ENCODE measurements around the gene STEAP1B.
A peak's percentile ranks its signal among the peaks of the same experiment; 100 is the strongest.
"Not testable (repeated sequence)": the region's sequence is repeated elsewhere in the genome, so short reads cannot be mapped to it uniquely, and the experiment has no call there.

The STEAP1B gene

GRCh38 chr7:22496296-22496888 is 3.6 kb downstream of the STEAP1B start:
- DNase-seq, result not testable (repeated sequence)

DNA sequence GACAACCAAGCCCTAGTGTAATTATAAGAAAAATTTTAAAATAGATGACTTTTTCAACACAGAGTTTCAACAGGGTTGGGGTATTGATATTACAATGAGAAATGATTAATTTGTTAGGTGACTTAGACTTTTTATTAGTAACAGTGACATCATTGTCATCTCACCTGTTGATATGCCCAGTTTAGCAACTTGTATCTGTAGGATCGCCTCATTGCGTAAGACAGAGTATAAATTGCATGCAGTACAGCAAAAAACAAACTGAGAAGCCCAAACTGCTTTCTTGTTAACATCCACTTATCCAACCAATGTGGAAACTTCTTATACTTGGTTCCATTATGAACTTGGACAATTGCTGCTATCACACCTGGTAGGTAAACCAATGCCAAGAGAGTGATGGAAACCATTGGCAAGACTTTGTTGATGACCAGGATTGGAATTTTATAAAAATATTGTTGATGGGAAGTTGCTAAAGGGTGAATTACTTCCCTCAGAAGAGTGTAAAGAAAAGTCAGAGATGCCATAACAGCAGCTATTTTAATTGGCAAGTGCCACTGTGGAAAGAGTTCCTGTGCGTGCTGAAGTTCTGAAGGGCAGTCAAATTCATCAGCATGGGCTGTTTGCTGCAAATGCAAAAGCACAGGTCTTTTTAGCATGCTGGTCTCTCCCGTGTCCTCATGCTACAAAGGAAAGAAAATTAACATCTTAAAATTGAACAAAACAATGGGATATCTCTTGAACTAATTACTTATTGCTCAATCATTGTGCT is 6.6 kb downstream of the STEAP1B start:
- DNase-seq, result not testable (repeated sequence)

DNA sequence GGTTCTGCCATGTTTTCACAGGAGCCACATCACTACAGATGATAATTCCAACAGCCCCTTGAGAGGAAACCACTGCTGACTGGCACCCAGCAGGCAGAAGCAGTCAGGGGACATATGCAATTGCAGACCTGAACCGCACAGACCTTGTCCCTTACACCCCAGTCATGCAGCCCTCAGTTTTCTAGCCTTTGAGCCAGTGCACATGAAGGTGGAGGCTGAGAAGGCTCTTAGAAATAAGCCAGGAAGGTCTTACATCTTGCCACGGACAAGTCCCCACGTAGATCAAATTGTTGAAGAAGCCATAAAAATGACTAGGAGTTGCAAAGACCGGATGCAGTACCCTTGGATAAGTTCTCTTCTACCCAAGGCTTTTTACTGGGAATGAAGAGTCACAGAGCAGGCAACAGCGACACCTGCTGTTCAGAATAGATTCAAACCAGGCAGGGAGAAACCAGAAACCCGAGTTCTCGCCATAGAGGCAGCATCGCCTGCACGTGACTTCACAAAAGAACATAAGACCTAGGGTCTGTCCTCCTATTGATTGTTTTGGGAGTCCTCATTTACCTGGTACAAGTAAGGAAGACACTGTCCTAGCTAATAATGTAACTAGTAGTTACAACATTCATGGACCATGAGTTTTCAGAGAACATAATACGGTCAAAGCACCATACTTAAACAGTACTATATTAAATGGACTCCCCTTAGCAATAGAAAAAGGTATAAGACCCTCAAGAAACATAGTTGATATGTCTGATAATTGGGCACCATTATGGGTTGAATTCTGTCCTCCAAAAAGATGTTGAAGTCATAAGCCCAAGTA is 11.1 kb downstream of the STEAP1B start:
- DNase-seq, result peak; percentile 64 to 81

DNA sequence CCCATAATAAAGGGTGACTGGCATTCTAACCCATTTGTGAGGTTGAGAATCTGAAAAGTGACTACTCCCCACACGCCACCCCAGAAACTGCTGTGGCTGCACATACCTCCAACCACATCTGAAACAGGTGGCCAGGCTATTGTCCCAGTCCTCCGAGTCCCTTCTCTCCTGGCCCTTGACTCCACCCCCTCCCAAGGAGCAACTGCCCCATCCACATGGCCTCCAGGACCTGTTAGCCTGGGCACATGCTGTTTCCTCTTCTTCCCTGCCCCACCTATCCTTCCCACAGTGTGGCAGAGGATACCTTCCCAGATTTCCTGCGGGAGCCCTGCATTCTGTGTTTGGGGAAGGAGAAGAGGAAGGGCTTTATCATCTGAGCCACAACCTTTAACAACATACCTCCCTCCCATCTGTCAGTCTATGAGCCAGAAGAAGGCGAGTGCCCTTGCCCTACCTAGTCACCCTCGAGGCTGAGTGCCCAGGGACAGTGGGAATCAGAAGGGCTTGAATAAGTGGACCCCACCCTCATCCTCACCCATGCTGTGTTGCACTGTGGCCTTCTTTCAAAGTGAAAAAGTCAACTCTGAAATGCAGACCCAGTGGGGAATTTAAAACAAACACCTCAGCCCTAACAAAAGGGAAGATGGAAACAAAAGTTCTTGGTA is 11.9 kb downstream of the STEAP1B start:
- no peak for DNase-seq

GRCh38 chr7:22486597-22486996 is 13.4 kb downstream of the STEAP1B start:
- no peak for DNase-seq

DNA sequence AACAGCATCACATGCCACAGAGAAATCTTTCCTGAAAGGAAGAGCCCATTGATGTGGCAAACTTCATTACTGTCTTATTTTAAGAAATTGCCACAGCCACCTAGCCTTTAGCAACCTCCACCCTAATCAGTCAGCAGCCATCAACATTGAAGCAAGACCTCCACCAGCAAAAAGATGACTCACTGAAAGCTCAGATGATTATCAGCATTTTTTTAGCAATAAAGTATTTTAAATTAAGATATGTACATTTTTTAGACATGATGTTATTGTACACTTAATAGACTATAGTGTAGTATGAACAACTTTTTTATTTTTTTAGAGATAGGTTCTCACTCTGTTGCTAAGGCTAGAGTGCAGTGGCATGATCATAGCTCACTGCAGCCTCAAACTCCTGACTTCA is 14.8 kb downstream of the STEAP1B start:
- no peak for DNase-seq

- DNase-seq, result peak in 1 of 2 experiments; percentile 14
Measured at GRCh38 chr7:22482503-22482902, 17.5 kb downstream of the STEAP1B start.

GRCh38 chr7:22481726-22482125 is 18.3 kb downstream of the STEAP1B start:
- DNase-seq, result no peak

GRCh38 chr7:22480523-22481075 is 19.4 kb downstream of the STEAP1B start:
- no peak for DNase-seq

DNA sequence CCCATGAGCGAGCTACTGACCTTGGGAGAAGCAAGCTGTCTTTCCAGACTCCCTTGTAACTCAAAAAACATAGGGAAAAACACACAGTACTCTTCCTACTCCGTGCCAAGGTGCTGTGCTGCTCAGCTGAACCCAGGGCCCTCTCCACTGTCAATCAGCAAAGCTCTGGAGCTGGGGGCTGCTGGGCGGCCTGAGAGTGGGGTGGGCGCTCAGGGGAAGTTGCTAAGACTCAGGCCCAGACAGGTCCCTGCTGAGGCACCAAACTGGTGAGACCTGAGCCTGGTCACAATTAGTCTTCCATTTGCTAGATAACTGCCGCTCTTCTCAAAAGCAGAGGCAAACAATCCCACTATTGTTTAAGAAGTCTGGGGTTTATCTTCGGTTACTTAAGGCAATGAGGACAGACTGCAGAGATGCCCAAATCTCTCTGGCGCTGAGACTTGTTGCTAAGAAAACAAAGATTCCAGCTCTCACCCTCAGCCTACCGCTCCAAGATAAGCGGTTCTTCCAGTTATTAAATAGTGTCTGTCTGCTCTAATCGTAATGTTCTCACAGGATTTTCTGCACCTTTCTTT is 22.0 kb downstream of the STEAP1B start:
- no peak for DNase-seq

DNA sequence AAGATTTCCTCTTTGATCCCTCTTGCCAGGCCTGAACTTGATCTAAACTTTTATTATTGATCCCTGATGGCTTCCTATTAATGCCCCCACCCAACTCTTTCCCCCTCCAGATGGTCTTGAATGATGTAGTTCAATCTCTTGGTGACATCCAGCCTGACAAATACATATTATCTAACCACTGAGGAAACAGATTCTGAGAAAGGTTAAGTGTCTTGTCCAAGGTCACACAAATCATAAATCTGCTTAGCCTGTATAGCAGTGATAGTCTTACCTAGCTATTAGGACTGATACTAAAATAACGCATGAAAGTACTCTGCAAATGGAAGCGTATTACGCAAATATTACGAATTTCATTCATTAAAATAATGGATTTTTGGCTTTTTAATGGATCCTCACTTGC is 22.7 kb downstream of the STEAP1B start:
- no peak for DNase-seq

GRCh38 chr7:22476824-22477223 is 23.2 kb downstream of the STEAP1B start:
- DNase-seq, result no peak

DNA sequence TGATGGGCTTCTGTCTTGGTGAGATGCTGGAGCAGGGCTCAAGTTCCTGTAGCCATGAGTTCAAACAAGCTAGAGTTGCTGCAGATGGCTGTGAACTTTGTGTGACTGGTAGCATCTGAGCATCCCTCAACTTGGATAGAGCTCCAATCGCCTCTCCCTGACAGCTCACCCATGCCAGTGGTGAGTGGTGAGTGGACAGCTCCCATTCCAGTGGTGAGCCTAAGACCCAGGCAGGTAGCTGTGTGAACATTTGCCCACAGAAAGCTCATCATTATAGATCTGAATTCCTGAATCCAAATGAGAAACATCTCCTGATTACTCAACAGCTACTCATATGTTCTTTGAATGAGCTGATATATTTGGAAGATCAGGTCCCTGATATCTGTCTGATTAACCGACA is 25.3 kb downstream of the STEAP1B start:
- DNase-seq, result no peak

GRCh38 chr7:22470981-22471380 is 29.0 kb downstream of the STEAP1B start:
- no peak for DNase-seq

GRCh38 chr7:22469371-22470143 is 30.4 kb downstream of the STEAP1B start:
- no peak for DNase-seq

DNA sequence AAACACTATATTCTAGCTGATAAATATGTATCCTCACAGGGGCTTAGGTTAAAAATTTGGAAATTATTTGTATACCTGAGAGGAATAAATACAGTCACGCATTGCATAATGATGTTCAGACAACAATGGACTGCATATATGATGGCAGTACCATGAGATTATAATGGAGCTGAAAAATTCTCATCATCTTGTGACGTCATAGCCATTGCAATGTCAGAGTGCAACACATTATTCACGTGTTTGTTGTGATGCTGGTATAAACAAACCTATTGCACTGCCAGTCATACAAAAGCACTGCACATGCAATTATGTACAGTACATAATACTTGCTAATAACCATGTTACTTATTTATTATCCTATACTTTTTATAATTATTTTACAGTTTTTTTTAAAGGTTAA is 31.4 kb downstream of the STEAP1B start:
- DNase-seq, result no peak

DNA sequence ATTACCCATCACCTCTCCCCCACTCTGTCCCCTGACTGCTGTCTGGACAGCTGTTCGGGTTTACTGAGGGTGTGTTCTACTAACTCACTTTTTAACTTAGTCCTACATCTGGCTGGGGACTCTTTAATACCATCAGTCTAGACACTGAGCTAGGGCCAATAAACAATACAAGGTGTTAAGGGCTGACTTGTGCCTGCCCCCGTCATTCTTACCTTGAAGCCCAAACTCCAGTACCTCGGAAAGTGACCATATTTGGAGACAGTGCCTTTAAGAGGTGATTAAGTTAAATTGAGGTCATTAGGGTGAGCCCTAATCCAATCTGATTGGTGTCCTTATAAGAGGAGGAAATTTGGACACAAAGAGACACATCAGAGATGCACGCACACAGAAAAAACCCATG is 35.7 kb downstream of the STEAP1B start:
- no peak for DNase-seq

DNA sequence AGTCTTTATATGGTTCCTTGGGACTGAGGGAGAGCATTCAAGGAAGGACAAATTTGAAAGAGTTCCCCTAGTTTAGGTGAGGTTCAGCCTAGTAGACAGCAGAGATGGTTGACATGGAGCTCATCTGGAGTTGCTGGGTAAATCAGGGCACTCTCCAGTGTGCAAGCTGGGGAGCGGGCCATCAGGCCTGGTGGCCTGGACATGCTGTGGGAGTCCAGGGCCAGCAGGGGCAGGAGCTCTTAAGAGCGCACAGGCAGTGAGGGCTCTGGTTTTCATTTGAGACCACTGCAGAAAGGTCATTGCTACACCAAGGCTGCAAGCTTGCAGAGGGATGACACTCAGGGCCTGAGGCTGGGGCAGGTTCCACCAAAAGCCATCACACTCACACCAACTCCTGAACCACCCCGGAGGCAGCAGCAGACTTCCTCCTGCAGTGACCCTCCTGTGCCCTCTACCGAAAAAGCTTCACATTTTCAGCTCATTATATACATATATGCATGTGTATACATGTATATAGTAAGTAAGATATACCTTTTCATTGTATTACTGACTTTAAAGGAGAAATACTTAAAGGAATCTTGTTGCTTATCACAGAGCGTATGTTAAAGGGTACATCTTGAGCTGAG is 39.5 kb downstream of the STEAP1B start:
- no peak for DNase-seq

- DNase-seq, result no peak
Measured at GRCh38 chr7:22457471-22457870, 42.5 kb downstream of the STEAP1B start.

DNA sequence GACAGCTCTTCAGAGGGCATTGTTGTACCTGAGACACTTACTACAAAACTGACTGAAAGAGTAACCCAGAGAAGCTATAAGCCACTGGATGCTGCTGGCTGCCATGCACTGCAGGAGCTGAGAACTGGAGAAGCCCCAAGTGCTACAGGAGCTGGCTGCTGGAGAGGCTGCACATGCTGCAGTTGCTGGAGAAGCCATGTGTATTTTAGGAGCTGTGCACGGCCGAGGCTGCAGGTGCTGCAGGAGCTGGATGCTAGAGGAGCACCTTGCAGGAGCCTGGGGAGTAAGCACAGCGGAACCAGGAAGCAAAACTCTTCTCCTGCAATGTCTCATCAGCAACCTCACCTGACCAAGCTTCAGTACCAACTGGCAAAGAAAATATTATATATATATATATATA is 45.5 kb downstream of the STEAP1B start:
- DNase-seq, result no peak

- DNase-seq, result no peak
Measured at GRCh38 chr7:22452960-22453558, 46.9 kb downstream of the STEAP1B start.
